ENCODE measurements around the gene IPCEF1.
"Not testable (repeated sequence)": the region's sequence is repeated elsewhere in the genome, so short reads cannot be mapped to it uniquely, and the experiment has no call there.

IPCEF1 gene

DNA sequence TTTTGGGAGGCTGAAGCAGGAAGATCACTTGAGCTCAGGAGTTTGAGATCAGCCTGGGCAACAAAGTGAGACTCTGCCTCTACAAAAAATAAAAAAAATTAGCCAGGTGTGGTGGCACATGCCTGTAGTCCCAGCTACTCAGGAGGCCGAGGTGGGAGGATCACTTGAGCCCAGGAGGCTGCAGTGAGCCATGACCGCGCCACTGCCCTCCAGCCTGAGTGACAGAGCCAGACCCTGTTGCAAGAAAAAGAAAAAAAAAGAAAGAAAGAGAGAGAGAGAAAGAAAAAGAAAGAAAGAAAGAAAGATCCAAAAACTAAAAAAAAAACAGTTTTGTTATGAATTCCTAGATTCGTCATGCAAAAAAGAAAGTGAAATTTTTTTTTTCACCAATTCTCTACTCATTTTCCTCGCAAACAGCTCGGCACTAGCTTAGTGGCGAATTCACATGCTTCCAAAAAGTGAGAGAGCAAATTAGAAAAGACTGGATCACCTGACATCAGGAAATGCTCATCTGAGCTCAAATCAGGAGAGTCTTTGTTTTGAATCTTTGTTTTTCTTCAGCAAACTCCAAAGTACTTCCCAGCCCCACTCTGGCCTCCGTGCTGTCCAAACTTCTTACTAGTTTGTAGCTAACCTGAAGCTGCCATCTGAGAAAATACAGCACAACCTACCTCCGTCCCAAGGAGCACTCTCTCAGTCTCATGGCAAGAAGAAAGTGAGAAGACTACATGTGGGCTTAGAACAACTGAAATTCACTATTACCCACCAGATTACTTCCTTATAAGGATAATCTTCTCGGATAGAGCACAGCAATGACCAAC lies 27.0 kb downstream of the IPCEF1 start:
- no peak for DNase-seq

GRCh38 chr6:154327313-154327712 lies 29.3 kb downstream of the IPCEF1 start:
- DNase-seq, result not testable (repeated sequence)

DNA sequence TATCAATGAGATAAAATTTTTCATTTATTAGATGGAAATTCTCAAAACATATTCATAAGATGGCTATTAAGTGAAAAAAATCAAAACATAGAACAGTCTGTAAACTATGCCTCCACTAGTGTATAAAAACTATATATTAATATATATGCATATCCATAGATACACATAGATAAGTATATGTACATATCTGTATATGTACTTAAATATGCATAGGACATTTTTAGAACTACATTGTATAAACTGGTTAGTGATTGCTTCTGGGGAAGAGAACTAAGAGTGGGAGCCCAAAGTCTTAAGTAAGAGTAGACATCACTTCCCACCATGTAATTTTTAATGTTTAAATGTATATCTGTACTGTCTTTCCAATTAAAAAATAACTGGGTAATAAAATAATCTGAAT lies 31.5 kb downstream of the IPCEF1 start:
- DNase-seq, result no peak

DNA sequence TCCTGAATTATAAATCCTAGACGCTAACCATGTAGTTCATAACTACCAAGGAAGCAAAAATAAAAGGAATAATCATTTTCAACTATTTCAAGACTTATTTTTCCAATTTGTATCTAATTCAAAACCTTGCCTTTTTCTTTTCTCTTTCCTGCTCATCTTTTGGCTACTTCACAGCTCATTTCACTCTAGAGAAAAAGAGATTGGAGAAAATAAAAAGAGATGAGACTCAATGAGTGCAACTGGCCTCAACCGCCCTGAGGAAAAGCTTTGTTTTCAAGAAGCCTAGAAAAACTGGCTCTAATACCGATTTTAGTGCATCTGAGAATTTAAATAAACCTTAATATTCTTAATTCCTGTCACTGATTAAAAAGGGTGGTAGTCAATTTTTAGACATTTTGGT lies 36.4 kb downstream of the IPCEF1 start:
- no peak for DNase-seq

GRCh38 chr6:154319231-154319858 lies 37.3 kb downstream of the IPCEF1 start:
- no peak for DNase-seq

DNA sequence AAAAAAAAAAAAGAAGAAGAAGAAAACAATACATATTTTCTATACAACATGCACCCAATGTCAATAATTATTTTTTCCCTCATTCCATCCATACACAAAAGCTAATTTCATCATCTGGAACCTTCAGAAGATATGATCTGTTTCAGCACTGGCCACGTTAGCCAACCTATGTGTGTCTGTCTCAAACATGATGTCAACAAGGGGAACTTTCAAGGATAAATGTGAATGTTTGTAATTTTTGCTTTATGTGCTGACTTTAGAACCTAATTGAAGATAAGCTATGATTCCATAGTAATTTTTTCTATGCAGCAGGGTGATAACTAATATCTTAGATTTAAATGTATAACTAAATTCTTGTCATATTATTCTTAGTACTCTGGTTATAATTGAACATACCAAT lies 37.9 kb downstream of the IPCEF1 start:
- no peak for DNase-seq

GRCh38 chr6:154316131-154316530 lies 40.5 kb downstream of the IPCEF1 start:
- no peak for DNase-seq

- DNase-seq, result no peak
Measured at GRCh38 chr6:154314084-154314483, 42.5 kb downstream of the IPCEF1 start.

- DNase-seq, result no peak
Measured at GRCh38 chr6:154308986-154309385, 47.6 kb downstream of the IPCEF1 start.

DNA sequence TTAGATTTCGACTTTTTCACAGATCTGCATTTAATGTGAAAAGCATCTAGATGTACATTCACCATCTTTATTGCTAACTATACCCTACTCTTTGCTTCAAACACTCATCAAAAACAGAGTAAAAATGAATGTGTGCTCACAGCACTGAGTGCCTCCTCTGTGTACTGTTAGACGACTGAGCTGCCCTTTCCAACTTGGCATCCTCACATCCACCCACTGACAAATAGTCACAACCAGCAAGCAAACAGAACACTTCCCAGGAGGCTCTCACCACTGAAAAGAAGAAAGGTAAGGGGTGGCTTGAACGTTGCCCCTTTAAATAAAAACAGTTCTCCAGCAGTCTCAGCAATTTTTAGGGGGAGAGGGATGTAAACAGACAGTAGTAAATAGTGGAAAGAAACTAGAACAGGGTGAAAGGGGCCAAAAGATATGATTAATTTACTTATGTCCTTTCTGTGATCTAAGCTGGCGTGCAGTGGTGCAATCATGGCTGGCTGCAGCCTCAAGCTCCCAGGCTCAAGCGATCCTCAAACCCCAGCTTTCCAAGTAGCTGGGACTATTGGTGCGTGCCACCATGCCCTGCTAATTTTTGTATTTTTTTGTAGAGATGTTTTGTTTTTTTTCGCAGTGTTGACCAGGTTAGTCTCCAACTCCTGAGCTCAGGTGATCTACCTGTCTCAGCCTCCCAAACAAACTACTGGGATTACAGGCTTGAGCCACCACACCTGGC lies 48.7 kb downstream of the IPCEF1 start:
- no peak for DNase-seq

DNA sequence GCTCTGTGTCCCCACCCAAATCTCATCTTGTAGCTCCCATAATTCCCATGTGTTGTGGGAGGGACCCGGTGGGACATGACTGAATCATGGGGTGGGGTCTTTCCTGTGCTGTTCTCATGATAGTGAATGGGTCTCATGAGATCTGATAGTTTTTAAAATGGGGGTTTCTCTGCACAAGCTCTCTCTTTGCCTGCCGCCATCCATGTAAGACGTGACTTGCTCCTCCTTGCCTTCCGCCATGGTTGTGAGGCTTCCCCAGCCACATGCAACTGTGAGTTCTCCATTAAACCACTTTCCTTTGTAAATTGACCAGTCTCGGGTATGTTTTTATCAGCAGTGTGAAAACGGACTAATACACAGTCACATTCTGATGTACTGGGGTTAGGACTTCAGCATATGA lies 49.5 kb downstream of the IPCEF1 start:
- DNase-seq, result not testable (repeated sequence)

DNA sequence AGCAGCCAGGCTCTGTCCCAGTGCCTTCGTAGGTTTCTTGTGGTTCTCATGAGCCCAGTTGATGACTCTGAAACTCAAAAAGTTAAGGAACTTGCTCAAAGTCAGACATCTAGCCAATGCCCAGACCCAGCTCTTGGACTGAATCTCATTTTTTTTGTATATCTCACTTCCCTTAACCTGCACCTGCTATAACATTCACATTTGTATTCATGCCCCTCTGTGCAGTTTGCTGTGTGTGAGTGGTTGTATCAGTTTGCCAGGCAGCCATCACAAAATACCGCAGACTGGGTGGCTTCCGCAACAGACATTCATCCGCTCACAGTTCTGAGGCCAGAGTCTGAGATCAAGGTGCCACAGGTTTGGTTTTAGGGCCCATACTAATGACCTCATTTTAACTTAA lies 49.9 kb downstream of the IPCEF1 start:
- no peak for DNase-seq

DNA sequence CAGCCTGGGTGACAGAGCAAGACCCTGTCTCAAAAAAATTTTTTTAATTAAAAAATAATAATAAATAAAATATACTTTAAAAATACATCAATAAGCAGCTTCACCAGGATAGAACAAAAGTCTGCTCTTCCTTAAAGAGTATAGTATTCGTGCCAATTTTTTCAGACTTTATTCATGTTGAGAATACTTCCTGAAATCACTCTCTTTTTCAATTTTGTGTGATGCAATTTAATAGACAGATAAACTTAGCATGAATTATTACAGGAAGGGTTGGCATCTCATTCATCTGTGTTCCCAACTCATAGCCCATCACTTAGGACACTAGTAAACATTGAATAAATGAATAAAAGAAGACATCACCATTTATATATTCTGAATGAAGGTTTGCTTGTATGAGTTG lies 52.4 kb downstream of the IPCEF1 start:
- DNase-seq, result no peak

DNA sequence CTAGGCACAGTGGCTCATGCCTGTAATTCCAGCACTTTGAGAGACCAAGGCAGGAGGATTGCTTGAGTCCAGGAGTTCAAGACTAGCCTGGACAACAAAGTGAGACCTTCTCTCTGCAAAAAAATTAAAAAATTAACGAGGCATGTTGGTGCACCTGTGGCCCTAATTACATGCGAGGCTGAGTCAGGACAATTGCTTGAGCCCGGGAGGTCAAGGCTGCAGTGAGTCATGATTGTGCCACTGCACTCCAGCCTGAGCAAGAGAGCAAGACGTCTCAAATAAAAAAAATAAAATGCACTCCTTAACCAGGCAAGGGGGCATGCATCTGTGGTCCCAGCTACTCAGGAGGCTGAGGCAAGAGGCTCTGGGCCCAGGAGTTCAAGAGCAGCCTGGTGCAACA lies 53.0 kb downstream of the IPCEF1 start:
- DNase-seq, result not testable (repeated sequence)

GRCh38 chr6:154301839-154302752 lies 54.5 kb downstream of the IPCEF1 start:
- peak; percentile 75 for DNase-seq

GRCh38 chr6:154301086-154301625 lies 55.4 kb downstream of the IPCEF1 start:
- no peak for DNase-seq

DNA sequence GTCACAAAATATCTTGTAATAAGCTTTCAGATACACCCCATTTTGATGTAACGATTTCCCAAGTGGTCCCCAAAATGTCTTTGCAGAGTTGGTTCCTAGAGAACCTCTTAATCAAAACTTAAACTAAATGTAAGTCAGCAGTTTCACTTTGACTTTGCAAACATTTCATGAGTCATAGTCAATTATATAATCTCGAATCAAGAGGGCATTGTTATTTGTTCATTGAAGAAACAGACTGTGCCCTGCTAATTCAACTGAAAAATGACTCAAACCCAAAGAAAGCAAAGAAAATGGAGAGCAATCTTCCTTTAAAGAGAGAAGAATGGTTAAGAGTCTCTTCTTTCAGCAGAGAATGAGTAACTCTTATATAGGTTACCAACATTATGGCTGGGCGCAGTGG lies 58.3 kb downstream of the IPCEF1 start:
- DNase-seq, result peak; percentile 67

DNA sequence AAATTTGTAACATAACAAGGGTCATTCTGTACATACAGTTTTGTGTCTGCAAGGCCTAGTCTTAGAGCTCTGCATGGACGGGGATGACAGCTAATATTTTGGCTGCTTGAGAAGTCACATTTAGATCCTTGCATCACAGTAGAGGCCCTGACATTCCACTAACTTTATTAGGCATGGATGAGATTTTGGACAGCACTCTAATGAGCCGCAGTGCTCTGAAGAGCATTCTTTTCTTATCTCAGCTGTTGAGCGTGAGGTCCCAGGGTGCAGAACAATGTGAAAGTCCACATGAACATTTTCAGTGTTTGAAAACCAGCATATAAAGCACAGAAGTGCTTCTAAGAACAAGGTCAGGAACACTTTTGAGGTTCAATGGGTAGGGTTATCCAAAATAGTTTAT lies 58.9 kb downstream of the IPCEF1 start:
- DNase-seq, result no peak

DNA sequence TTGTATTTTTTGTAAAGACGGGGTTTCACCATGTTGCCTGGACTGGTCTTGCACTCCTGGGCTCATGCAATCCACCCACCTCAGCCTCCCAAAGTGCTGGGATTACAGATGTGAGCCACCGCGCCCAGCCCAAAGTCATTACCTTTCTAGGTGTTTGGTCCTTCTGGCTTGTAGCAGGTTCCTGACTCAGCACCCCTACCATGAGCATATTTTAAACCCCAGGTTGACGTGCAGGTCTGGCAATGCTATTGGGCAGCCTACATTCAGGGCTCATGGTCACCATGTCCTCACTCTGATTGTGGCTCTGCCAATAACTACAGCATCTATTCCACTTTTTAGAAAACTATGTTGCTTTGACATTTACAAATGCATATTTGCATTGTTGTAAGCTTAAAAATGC lies 59.4 kb downstream of the IPCEF1 start:
- DNase-seq, result no peak

DNA sequence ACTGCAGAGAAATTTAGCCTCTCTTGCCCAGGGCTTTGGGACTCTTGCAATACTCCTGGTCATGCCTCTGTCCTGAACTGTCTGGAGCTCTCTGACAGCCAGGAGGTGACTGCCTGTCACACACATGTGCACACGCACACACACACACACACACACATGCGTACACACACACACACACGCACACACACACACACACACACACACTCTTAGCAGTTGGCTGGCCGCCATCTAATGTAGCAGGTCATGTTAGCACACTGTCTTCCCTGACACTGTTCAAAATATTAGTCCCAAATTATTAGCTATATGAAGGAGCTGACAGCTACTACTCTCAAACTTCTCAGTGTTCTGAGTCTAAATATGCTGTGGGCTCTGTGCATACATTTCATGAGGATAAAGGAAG lies 60.9 kb downstream of the IPCEF1 start:
- DNase-seq, result no peak

DNA sequence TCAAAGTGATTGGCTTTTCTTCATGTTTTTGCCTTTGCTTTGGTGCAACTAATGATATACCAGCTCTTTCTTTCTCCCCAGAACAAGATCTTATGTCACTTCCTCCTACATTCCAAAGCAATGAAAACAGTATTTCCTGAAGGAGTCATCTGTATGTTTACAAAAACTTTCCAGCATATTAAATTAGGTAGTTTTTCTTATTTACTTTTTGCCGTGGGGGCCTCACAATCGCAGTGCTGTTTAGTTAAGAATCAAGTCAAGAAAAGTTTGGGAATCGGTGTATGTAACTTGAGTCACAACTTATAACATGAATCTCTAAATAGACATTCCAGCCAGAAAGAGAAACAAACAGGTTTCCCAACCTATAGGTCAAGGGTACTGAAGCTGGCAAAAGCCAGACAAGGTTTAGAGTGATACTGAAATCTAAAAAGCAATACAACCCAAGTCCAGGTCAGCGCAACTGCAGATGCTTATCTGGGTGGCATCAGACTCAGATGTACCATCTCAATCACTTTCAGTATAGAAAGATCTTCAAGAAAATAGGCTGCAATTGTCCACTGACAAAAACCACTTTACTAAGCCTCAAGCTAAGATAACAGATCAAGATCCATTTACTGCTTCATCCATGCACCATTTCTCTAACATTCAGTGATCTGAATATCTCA lies 63.6 kb downstream of the IPCEF1 start:
- no peak for DNase-seq

GRCh38 chr6:154292066-154292465 lies 64.5 kb downstream of the IPCEF1 start:
- no peak for DNase-seq
